K562 (cell line): ENCODE results near the gene MAP3K2. TPM values are rescaled to one million over a fixed set of nuclear protein-coding genes. Genes with fewer than 3 reads are reported as not detected.

ENCODE experiments used
- ATAC-seq: fragments of 200-7000 bp; cut with Tn5 transposase; 3 replicates; pipeline ENCODE4 v1.9.1; 2020; ENCODE audit warnings: moderate library complexity
- BruUV-seq: library from RNA; stranded (reverse); fragments of 400-500 nt; replicated peaks from 2 replicates; lab custom pipeline; 2021; lab: Mats Ljungman, UMichigan
- CTCF ChIA-PET: fragments of 300-600 bp; formaldehyde crosslinking; extraction: SDS; loops from one replicate; lab custom pipeline; 2021; ENCODE audit warnings: low intra/inter-chr PET ratio; lab: Yijun Ruan, JAX
- POLR2A ChIA-PET: fragments of 300-600, 350-650 bp; sonication (Branson Sonifier 250); formaldehyde crosslinking; extraction: SDS; loops from one replicate; lab custom pipeline; 2021; ENCODE audit warnings: antibody characterized with exemption, inconsistent platforms; lab: Yijun Ruan, JAX
- DNase-seq, 4 experiments: peaks; one replicate each; pipeline versions ENCODE4 v3.0.0 to v3.0.0-alpha.2; 2011 to 2018; ENCODE audit warnings: low spot score in 3 of 4, mixed read lengths in 3 of 4; ENCODE audit errors: extremely low read depth in 1 of 4
- FAIRE-seq: peaks from 2 replicates; lab custom pipeline; 2011; peaks lifted over from hg19 to GRCh38; lab: Jason Lieb, UNC
- H2AFZ ChIP-seq: 2 replicates; pipeline ENCODE4 v1.6.0; 2011; ENCODE audit warnings: low read depth, low read length, control low read depth, inconsistent platforms
- H3K27ac ChIP-seq: fragments of 200-600 bp; 3 replicates; pipeline ENCODE4 v1.8.0; 2011; ENCODE audit warnings: low read depth, mild to moderate bottlenecking, control low read depth, inconsistent platforms, low read length, moderate library complexity, mixed read lengths; ENCODE audit errors: extremely low read depth
- H3K27me3 ChIP-seq, 2 experiments: fragments of 300-600 bp in 1 of 2; 2 replicates in 1 of 2; 3 replicates in 1 of 2; pipeline versions ENCODE4 v1.6.0 to v1.8.0; 2011; ENCODE audit warnings: inconsistent platforms in 2 of 2, low read length in 2 of 2, mild to moderate bottlenecking in 1 of 2, mixed read lengths in 1 of 2, moderate library complexity in 1 of 2; ENCODE audit not compliant: control insufficient read depth in 2 of 2, insufficient read depth in 2 of 2
- H3K36me3 ChIP-seq: fragments of 300-600 bp; 3 replicates; pipeline ENCODE4 v1.8.0; 2011; ENCODE audit warnings: mild to moderate bottlenecking, low read length, inconsistent platforms; ENCODE audit not compliant: control insufficient read depth, insufficient read depth
- H3K4me1 ChIP-seq, 2 experiments: fragments of 200-600 bp in 1 of 2; replicated peaks in 1 of 2; 2 replicates in 1 of 2; 3 replicates in 1 of 2; pipeline versions ENCODE4 v1.5.1 to v1.8.0; 2011; ENCODE audit warnings: inconsistent platforms in 2 of 2, low read length in 2 of 2, mild to moderate bottlenecking in 1 of 2, mixed read lengths in 1 of 2, moderate library complexity in 1 of 2; ENCODE audit not compliant: control insufficient read depth in 2 of 2, insufficient read depth in 2 of 2
- H3K4me2 ChIP-seq: 2 replicates; pipeline ENCODE4 v1.6.1; 2011; ENCODE audit warnings: low read length, control low read depth, inconsistent platforms, mixed read lengths; ENCODE audit not compliant: insufficient read depth
- H3K4me3 ChIP-seq: fragments of 200-600 bp; sonication (generic), shearing (Covaris generic); 2 replicates; pipeline ENCODE4 v1.5.1; 2016; ENCODE audit warnings: control low read depth, inconsistent platforms
- H3K79me2 ChIP-seq: fragments of 200-600 bp; 3 replicates; pipeline ENCODE4 v1.8.0; 2011; ENCODE audit warnings: low read length, inconsistent platforms; ENCODE audit not compliant: control insufficient read depth, insufficient read depth
- H3K9ac ChIP-seq, 2 experiments: 2 replicates each; pipeline versions ENCODE4 v1.6.0 to v1.6.1; 2011; ENCODE audit warnings: low read depth in 2 of 2, low read length in 2 of 2, control low read depth in 1 of 2, inconsistent platforms in 1 of 2, mild to moderate bottlenecking in 1 of 2, mixed read lengths in 1 of 2; ENCODE audit not compliant: insufficient read depth in 1 of 2
- H3K9me1 ChIP-seq: one replicate; pipeline ENCODE4 v1.6.0; 2011; ENCODE audit warnings: inconsistent platforms, mild to moderate bottlenecking, low read length, moderate library complexity; ENCODE audit not compliant: control insufficient read depth, insufficient read depth
- H3K9me3 ChIP-seq: replicated peaks from 2 replicates; pipeline ENCODE4 v1.5.1; 2011; ENCODE audit warnings: low read depth, low read length, inconsistent platforms; ENCODE audit not compliant: control insufficient read depth, insufficient read depth
- H4K20me1 ChIP-seq: replicated peaks from 2 replicates; pipeline ENCODE4 v1.6.1; 2011; ENCODE audit warnings: low read length, inconsistent platforms, mixed read lengths; ENCODE audit not compliant: control insufficient read depth, insufficient read depth
- BHLHE40 ChIP-seq: IDR thresholded peaks from 2 replicates; pipeline ENCODE4 v1.6.1; 2011; ENCODE audit warnings: low read length, improper control_type of control experiment
- CREBBP ChIP-seq: IDR thresholded peaks from one replicate; pipeline ENCODE4 v1.6.1; 2012; ENCODE audit warnings: low read depth, mild to moderate bottlenecking, control low read depth, inconsistent platforms, low read length
- ETV5 ChIP-seq: sonication (generic); formaldehyde crosslinking; IDR thresholded peaks from 2 replicates; pipeline ENCODE4 v1.4.0; 2020; ENCODE audit warnings: low read depth, mild to moderate bottlenecking, missing genetic modification reagents
- HNRNPL ChIP-seq: fragments of 200-400 bp; formaldehyde crosslinking; IDR thresholded peaks from 2 replicates; pipeline ENCODE4 v1.6.1; 2017; ENCODE audit warnings: low read depth, mild to moderate bottlenecking, low read length
- NRF1 ChIP-seq, 2 experiments: fragments of 450-650 bp; IDR thresholded peaks in 1 of 2; conservative IDR thresholded peaks in 1 of 2; 2 replicates each; pipeline ENCODE4 v1.6.1; 2014; ENCODE audit warnings: mild to moderate bottlenecking in 2 of 2
- PML ChIP-seq: IDR thresholded peaks from 2 replicates; pipeline ENCODE4 v1.6.1; 2012; ENCODE audit warnings: low read length, inconsistent platforms
- ZNF24 ChIP-seq: fragments of 450-650 bp; IDR thresholded peaks from 2 replicates; pipeline ENCODE4 v1.6.1; 2016
- whole genome bisulfite sequencing: fragments of 100-300 bp; shearing (Covaris generic); methylation state at CpG from one replicate; pipeline ENCODE4 v1.1.6; 2016; ENCODE audit warnings: low coverage, mixed read lengths; ENCODE audit not compliant: insufficient coverage; ENCODE audit errors: missing lambda C conversion rate; 5-methylcytosine and 5-hydroxymethylcytosine counted together
- in situ Hi-C: fragments of 300-500 bp; cut with MboI; formaldehyde crosslinking; loops from 4 replicates; pipeline ENCODE4 v1.15.0; 2018; ENCODE audit warnings: inconsistent platforms, mixed read lengths
- intact Hi-C: fragments of 100-400 bp; cut with micrococcal nuclease; formaldehyde crosslinking; loops from 2 replicates; pipeline ENCODE4 v1.14.2; 2022
- polyA plus RNA-seq, 8 experiments: library from polyadenylated mRNA; depleted of rRNA in 4 of 8; stranded (reverse) in 5 of 8; unstranded in 3 of 8; fragments of >200 nt; fragmentation: Nextera tagmentation in 2 of 8; fragmentation: Illumina TruSeq in 1 of 8; extraction: Ambion mirVana in 2 of 8; extraction: Trizol in 1 of 8; gene quantifications; 2 replicates each; pipeline versions ENCODE4 v1.2.1 to v1.2.3, GENCODE V29; 2011 to 2014; ENCODE audit warnings: inconsistent platforms in 1 of 8, missing spikeins in 1 of 8
- total RNA-seq, 7 experiments: library from RNA; depleted of rRNA in 6 of 7; stranded (reverse); fragments of >200 nt in 6 of 7; fragmentation: Illumina TruSeq in 2 of 7; extraction: Trizol in 2 of 7; gene quantifications; 2 replicates each; pipeline versions ENCODE4 v1.2.1 to v1.2.3, GENCODE V29; 2011 to 2021; ENCODE audit warnings: low replicate concordance in 1 of 7
- TF ChIP-seq, protein P1 (sequence below): fragments of 200-800 bp; sonication (Bioruptor generic); IDR thresholded peaks from 2 replicates; pipeline ENCODE4 v1.6.1; 2017; ENCODE audit warnings: missing genetic modification characterization, missing compliant biosample characterization

Gene MAP3K2
- total and polyA plus RNA-seq, 9 of the 15 experiments (the other 6 are each of a cell fraction or from before 2014, with no cell fraction given) = 1.2 to 14.2 (median 5.7) TPM

DNA sequence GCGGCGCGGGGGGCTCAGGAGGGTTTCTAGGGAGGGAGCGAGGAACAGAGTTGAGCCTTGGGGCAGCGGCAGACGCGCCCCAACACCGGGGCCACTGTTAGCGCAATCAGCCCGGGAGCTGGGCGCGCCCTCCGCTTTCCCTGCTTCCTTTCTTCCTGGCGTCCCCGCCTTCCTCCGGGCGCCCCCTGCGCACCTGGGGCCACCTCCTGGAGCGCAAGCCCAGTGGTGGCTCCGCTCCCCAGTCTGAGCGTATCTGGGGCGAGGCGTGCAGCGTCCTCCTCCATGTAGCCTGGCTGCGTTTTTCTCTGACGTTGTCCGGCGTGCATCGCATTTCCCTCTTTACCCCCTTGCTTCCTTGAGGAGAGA is 35.7 kb upstream of the MAP3K2 start:
- Histone ChIP-seq H3K4me1 (peaks cover 0 to 30% of the 10 kb centered on the region in 2 experiments; a peak in 3 of 5 replicates), H3K27me3 (peaks cover 14 to 64% of the 10 kb centered on the region in 2 experiments; a peak in 4 of 5 replicates), H3K27ac (no peak overlapping the region), H2AFZ (no peak overlapping the region), H3K4me3 (no peak overlapping the region), H3K9ac (0 out of 4 replicates have a peak overlapping the region, but pooled peaks of 1 of the 2 experiments have one; percentile 45), H3K9me3 (no peaks in the 10 kb centered on the region), H3K36me3 (no peaks in the 10 kb centered on the region), H4K20me1 (no peaks in the 10 kb centered on the region), H3K79me2 (no peaks in the 10 kb centered on the region), H3K9me1 (no peaks in the 10 kb centered on the region), H3K4me2 (no peak overlapping the region)
- DNase-seq (no peak), ATAC-seq (no peak), FAIRE-seq (no peak)
- POLR2A ChIA-PET = no interaction called here
- CTCF ChIA-PET = no interaction called here
- BruUV-seq = no TSS peak
- intact Hi-C loops = no loop called here
- 10% methylated on average over 14 of the region's 29 CpGs for WGBS
- in situ Hi-C loops = no loop called here
- peak; percentile 51 to 57; a peak in 2 of 4 replicates for TF ChIP-seq NRF1 (conservative IDR thresholded peaks at IDR 0.05 in 1 of 2, IDR thresholded peaks at IDR 0.05 in 1 of 2)
- TF ChIP-seq CREBBP = no peak

DNA sequence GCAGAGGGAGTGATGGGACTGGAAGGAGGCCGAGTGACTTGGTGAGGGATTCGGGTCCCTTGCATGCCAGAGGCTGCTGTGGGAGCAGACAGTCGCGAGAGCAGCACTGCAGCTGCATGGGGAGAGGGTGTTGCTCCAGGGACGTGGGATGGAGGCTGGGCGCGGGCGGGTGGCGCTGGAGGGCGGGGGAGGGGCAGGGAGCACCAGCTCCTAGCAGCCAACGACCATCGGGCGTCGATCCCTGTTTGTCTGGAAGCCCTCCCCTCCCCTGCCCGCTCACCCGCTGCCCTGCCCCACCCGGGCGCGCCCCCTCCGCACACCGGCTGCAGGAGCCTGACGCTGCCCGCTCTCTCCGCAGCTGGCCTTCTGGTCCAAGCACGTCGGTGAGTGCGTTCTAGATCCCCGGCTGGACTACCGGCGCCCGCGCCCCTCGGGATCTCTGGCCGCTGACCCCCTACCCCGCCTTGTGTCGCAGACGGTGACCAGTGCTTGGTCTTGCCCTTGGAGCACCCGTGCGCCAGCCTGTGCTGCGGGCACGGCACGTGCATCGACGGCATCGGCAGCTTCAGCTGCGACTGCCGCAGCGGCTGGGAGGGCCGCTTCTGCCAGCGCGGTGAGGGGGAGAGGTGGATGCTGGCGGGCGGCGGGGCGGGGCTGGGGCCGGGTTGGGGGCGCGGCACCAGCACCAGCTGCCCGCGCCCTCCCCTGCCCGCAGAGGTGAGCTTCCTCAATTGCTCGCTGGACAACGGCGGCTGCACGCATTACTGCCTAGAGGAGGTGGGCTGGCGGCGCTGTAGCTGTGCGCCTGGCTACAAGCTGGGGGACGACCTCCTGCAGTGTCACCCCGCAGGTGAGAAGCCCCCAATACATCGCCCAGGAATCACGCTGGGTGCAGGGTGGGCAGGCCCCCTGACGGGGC is 35.0 kb upstream of the MAP3K2 start:
- no TSS peak for BruUV-seq
- Histone ChIP-seq H3K9me1 (no peaks in the 10 kb centered on the region), H3K79me2 (no peaks in the 10 kb centered on the region), H3K36me3 (no peaks in the 10 kb centered on the region), H3K9ac (no peak overlapping the region), H3K4me3 (no peak overlapping the region), H3K4me1 (peaks cover 0 to 26% of the 10 kb centered on the region in 2 experiments; a peak in 3 of 5 replicates), H3K9me3 (no peaks in the 10 kb centered on the region), H2AFZ (no peak overlapping the region), H3K27ac (no peak overlapping the region), H4K20me1 (no peaks in the 10 kb centered on the region), H3K27me3 (peaks cover 8 to 57% of the 10 kb centered on the region in 2 experiments; a peak in 4 of 5 replicates), H3K4me2 (no peak overlapping the region)
- FAIRE-seq = no peak
- POLR2A ChIA-PET = no interaction called here
- TF ChIP-seq HNRNPL (peak; percentile 34; the same call in 1 of the 2 replicates), ETV5 (CRISPR knock-in tag) (no peak), ZNF24 (no peak), BHLHE40 (0 out of 2 replicates have a peak, but pooled peaks have one; percentile 37), PML (no peak)
- TF ChIP-seq, protein P1, sequence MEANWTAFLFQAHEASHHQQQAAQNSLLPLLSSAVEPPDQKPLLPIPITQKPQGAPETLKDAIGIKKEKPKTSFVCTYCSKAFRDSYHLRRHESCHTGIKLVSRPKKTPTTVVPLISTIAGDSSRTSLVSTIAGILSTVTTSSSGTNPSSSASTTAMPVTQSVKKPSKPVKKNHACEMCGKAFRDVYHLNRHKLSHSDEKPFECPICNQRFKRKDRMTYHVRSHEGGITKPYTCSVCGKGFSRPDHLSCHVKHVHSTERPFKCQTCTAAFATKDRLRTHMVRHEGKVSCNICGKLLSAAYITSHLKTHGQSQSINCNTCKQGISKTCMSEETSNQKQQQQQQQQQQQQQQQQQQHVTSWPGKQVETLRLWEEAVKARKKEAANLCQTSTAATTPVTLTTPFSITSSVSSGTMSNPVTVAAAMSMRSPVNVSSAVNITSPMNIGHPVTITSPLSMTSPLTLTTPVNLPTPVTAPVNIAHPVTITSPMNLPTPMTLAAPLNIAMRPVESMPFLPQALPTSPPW (CRISPR knock-in tag) = 0 out of 2 replicates have a peak, but pooled peaks have one; percentile 11
- CTCF ChIA-PET = no interaction called here
- intact Hi-C loops (no loop called here), in situ Hi-C loops (no loop called here)
- peak in 2 of 4 experiments; percentile 44 to 53 for DNase-seq
- WGBS = 11% methylated on average over 24 of the region's 73 CpGs
- ATAC-seq = no peak
